ENCODE results near the gene MCFD2.
"Not testable (repeated sequence)": the region's sequence is repeated elsewhere in the genome, so short reads cannot be mapped to it uniquely, and the experiment has no call there.

Gene MCFD2

DNA sequence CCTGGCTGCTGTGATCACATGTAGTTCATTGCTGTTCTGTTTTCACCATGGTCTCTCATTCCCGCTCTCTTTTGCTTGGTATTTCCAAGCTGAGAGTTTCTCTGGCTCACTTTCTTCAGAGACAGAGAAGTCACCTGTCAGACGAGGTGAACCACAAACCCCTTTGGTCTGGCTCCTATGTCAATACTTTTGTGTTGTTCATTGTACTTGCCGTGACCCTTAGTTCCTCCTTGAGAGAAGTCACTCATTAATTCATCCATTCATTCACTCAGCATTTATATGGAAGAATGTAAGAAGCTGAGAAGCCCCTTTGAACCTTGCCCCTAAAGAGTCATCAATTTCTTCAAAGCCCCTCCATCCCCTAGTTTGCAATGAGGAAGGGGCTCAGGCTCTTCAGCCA is 15.2 kb downstream of the MCFD2 start:
- DNase-seq = no peak

DNA sequence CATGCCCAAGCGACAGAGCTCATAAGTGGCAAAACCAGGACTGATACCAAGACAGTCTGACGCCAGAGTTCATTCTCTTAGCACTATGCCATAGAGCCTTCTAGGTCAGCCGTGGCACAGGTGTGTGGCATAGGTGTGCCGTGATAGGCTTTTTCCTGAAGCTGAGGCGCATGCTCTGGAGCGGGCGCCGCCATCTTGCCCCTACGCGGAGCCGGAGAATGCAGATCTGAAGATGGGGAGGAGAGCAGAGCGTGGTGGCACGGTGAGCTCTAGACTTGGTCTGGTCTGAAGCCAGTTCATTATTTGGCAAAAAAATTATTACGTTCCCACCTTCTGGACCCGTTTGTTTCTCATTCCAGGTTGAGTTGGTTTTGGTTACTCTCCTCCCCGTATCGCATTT is 16.6 kb downstream of the MCFD2 start:
- DNase-seq = no peak

DNA sequence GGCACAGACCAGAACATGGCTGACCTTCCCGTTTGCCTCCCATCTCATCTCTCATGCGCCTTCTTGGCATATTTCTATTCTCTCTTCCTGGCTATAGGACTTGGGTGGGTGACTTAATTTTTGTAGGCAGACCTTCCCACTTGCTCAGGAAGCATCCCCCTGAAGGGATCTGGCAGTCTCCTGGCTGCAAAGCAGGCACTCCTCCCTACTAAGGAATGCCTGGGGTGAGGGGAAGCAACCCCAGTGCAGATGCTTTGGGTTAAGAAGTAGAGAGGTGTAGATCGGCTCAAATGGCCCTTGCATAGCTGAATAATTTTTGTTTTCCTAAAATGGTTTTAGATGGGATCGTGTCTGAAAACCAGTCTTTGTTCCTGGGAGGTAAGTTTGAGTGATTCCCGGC is 17.6 kb downstream of the MCFD2 start:
- DNase-seq = no peak

DNA sequence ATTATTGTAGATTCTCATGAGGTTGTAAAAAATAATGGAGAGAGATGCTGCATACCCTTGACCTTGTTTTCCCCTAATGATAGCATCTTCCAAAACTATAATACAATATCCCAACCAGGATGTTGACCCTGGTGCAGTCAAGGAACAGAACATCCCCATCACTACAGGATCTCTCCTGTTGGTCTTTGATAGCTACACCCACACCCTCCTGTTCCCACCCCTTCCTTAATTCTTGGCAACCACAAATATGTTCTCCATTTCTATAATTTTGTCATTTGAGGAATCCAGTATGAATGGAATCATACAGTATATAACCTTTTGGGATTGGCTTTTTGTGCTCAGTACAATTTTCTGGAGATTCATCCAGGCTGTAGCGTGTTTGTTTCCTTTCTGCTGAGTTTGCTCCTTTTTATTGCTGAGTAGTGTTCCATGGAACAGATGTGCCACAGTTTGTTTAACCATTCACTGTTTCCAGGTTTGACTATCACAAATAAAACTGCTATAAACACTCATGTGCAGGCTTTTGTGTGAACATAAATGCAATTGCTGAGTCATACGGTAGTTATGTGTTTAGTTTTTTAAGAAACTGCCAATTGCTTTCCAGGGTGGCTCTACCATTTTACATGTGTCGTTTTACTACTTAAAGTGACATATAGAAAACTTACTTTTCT is 22.2 kb downstream of the MCFD2 start:
- DNase-seq = no peak

DNA sequence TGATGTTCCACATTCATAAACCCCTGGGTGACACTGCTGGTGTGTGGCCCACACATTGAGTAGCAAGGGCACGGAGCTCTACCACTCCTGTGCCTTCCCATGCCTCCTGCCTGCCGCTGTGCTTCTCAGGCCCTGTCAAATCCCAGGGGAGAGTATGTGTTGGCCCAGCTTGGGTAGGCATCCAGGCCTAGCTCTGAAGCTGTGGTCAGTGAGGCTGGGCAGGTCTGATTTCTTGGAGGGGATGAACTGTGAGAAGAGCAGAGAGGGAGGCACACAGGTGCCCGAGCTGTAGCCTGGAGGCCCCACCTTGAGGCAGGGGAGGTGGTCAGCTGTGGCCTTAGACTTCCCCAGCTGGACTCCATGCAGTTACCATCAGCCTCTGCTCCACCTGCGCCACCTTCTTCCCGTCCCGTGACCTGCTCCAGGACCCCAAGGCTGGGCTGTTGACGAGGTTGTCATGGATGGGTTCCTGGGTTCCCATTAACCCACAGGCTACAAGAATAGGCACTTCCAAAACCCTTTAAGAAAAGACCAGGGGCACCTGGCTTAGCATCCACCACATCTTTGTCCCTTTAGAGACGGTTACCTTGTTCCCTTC is 23.6 kb downstream of the MCFD2 start:
- DNase-seq = no peak

DNA sequence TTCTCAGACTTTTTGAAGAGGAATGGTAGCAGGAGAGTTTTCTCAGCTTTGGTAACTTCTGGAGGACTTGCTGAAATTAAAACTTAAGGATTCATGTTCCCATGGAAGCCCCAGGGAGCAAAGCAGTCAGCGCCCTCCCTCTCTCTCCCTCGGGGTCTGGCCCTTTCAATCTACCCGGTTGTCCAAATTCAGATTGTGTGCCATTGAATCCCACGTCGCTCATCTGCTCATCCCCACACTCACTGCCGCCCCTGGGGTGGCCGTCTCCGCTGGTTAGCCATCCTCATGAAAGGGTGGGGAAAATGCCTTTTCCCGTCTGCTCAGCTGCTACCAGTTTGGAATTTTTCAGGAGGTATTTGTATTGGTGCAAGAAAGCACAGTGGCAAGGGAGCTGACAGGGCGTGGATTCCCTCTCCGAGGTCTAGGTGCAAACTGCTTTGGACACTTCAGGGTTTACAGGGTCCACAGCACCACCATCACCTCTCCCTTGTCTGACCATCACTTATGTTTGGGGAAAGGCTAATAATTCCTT is 27.1 kb downstream of the MCFD2 start:
- DNase-seq = no peak

DNA sequence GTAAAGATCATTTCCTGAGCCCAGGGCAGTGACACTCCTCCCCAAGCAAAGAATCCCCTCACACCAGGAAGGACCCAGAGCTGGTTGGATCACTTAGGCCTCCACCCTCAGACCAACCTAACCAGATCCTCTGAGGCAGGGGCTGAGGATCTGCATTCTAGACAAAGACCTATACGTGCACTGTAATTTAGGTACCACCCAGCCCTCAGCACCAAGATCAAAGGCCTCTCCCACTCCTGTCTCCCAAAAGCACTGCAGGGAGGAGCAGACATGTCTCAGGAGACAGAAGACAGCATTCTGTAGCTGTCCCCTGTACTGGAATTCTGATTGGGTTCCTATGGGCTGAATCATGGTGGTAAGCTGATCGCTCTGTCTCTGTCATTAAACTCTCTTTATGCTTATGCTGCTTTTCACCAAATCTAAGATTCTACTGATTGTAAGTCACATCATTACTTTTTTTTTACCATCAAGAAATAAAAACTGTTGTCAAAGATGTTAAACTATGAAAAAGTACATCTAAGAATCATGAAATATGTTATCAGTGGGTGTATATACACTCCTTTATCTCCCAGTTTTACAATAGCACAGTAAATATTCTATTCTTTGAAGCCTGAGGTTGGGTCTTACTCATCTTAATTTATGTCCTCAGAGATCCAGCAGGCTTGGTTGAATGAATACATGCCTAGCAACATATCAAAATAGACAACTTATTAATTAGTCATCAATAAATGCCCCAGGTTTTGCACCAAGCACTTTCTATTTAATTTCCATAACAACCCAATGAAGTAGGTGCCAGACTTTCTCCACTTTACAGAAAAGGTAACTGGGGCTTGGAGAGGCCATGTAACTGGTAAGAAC is 28.3 kb downstream of the MCFD2 start:
- no peak for DNase-seq

DNA sequence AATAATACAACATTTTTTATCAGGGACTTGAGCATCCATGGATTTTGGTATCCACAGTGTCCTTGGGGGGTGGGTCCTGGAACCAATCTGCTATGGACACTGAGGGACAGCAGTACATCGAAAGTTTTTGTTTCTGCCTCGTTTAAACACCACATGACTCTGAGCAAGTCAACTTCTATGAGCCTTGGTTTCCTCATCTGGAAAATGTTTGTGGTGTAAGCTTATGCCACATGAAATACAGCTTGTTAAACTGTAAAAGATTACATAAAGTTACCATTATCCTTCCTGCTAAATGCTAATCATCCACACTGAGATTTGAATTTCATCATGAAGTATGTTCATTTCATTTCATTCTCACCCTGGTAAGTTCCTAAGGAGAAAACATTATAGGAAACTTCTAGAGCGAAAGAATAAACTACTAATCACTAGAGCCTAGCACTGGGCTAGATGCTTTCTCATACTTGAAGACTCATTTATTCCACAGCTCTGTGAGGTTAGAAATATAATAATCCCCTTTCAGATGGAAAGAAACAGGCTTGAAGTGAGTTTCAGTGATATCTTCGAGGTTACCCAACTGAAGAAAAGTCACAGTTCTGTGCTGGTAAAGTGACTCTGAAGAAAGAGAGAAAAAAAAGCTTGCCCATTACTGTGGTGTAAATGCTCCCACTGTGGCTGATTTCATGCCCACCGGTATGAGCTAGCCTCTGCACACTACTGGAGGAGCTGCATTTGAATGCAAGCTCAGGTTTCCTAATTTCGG is 29.2 kb downstream of the MCFD2 start:
- DNase-seq = no peak

DNA sequence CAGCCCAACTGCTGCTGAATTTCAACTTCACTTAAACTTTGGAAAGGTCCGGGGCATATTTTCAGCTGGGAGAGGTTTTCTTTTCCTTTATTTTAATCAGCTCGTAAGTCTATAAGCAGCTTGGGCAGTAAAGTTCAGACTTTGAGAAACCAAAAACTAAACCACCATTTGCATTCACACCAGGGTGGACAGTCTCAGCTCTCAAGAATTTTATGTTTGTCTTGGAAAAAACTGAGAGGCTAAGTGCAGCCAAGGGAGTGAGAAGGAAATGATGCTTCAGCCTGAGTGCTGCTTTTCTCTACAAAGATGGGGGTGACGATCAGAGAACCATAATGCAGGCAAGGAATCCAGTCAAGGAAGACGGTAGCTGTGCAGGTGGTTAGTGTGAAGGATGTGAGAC is 30.2 kb downstream of the MCFD2 start:
- no peak for DNase-seq

DNA sequence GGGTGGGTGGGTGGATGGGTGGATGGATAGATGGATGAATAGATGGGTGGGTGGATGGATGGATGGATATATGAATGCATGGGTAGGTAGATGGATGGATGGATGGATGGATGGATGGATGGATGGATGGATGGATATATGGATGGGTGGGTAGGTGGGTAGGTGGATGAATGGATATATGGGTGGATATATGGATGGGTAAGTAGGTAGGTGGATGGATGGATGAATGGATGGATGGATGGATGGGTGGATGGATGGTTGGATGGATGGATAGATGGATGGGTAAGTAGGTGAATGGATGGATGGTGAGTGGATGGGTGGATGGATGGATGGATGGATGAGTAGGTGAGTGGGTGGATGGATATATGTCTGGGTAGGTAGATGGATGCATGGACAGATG is 36.1 kb downstream of the MCFD2 start:
- DNase-seq = no peak

DNA sequence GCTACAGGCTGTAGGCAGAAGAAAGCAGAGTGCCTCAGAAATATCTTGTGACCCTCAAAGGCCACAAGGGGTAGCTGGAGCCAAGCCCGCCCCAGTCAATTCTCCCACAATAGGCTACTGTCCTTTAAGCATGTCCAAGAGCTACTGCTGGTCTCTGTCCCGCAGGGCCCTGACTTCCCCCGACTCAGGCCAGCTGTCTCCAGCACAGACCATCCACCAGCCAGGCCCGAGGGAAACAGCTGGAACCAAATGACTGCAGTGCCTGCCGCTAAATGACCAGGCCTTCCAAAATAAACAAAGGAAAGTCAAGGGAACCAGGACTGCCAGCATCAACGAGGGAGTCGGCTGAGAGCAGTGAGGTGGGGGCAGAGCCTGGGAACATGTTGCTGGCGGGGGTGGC is 36.7 kb downstream of the MCFD2 start:
- no peak for DNase-seq

DNA sequence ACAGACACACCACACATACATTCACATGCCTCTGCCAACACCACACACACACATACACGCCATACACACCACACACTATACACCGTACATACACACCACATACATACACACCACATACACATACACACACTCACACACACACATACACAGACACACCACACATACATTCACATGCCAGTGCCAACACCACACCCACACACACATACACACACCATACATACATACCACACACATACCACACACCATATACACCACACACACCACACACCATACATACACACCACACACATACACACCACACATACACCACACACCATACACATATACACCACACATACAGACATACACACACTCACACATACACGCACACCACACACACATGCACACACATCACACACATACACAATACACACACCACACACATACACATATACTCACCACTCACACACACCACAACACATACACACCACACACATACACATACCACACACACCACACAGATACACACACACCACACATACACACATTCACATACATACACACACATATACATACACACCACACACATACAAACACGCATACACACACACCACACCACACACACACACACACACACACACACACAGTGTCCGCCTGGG is 37.2 kb downstream of the MCFD2 start:
- no peak for DNase-seq

DNA sequence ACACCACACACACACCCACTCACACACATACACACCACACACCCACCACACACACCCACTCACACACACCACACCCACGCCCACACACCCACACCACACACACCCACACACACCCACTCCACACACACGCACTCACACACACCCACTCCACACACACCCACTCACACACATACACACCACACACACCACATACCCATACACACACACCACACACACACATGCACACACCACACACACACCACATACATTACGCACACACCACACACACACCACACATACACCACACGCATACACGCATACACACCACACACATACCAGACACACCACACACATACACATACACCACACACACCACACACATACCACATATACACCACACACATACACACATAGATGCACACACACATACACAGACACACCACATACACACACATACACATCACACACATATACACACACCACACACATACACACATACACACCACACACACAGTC is 37.9 kb downstream of the MCFD2 start:
- DNase-seq = peak in 1 of 2 experiments; percentile 15

DNA sequence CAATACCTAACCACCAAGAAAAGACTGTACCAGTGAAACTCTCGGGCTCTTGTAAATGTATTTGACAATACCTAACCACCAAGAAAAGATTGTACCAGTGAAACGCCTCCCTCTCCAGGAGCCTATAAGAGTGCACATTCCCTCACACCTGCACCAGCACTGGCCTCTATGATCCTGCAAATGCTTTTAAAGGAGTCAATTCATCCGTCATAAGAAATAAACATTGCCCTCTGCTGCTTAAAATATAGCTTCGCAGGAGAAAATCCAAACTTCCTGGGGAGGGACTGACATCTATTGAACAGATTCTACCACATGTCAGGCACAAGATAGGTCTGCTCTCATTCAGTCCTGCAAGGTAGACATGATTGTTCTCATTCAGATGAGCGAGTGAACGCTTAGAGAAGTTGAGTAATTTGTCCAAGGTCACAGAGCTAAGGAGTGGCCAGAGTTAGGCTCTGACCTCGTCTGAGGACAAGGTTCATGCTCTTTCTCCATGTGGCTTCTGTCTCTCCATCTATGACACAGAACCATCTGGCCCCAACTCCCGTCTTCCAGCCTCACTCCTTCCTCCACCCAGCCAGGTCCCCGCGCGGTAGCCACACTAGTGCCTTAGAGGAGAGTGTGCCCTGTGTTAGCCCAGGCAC is 38.7 kb downstream of the MCFD2 start:
- no peak for DNase-seq

DNA sequence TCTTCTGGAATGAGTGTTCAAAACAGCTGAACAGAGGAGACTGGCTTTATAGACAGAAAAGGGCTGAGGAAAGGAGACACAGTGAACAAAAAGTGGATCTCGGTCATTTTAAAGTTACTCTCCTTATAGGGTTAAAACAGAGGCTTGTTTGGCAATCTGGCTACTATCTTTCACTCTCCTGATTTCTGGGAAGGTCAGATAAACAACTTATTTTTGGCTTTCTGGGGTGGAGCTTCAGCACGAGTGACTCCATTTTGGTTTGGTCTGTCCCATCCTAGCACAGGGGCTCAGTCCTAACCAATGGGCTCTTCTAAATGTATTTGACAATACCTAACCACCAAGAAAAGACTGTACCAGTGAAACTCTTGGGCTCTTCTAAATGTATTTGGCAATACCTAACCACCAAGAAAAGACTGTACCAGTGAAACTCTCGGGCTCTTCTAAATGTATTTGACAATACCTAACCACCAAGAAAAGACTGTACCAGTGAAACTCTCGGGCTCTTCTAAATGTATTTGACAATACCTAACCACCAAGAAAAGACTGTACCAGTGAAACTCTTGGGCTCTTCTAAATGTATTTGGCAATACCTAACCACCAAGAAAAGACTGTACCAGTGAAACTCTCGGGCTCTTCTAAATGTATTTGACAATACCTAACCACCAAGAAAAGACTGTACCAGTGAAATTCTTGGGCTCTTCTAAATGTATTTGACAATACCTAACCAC is 39.5 kb downstream of the MCFD2 start:
- not testable (repeated sequence) for DNase-seq

DNA sequence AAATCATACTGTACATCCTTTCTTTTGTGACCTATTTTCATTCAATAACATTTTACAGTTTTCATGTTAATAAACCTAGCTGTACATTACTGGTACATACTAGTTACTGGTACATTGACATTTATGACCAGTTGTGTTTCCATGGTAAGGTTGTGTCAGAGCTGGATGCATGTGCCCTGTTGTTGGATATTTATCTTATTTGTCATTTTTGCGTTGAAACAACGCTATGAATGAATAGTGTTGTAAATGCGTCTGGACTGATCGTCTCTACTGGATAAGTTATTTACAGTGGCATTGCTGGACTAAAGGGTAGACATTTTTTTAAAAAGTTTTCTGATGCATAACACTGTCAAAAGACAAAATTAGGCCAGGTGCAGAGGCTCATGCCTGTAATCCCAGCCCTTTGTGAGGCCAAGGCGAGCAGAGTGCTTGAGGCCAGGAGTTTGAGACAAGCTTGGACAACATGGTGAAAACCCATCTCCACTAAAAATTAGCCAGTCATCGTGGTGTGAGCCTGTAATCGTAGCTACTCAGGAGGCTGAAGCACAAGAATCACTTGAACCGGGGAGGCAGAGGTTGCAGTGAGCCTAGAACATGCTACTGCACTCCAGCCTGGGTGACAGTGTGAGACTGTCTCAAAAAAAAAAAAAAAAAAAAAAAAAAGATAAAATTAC is 40.2 kb downstream of the MCFD2 start:
- no peak for DNase-seq

DNA sequence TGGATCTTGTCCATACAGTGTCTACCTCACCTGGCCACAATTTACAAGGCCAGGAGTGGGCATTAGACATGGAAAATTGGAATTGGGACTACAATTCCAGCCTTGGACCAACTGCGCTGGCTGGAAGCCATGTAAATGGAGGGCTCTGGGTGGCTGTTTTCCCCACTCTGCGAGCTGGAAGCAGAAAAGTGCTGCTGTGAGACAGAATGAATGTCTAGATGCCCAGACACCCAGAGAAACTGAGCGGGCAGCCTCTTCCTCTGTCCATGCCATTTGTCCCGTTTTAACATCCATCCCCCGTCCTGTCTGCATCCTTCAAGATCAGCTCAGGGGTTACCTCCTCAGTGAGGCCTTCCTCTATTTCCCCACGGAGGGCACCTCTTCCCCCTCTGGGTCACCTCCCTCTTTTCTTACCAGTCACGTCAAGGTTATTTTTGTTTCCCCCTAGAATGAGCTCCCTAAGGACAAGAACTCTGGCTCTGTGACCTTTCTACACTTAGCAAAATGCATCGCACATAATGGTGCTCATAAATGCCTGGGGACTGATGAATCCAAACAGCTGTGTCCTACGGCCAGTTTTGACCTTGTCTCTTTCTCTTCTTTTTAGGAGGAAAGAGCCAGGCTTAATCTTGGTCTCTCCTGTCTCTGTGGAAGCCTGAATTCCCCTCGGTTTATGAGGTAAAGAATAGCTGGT is 41.2 kb downstream of the MCFD2 start:
- no peak for DNase-seq

DNA sequence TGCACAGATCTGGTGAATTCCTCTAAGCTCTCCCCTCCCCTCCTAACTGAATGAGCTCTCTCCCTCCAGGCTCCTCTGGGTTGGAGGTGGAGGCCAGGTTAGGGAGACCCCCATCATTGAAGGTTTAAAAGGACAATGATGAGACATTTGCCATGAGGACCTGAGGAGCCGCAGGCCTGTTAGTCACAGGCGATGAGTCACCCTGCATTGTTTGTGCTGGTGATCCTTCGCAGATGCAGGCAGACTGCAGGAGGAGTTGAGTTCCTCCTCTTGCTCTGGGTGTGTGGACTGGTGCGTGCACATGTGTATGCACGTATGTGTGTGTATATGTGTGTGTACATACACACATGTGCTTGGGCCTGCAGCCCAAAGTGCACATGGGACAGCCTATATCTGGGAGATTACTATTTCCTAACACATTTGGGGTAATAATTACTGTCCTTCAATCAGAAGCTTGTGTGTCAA is 42.0 kb downstream of the MCFD2 start:
- peak in 1 of 2 experiments; percentile 45 for DNase-seq

DNA sequence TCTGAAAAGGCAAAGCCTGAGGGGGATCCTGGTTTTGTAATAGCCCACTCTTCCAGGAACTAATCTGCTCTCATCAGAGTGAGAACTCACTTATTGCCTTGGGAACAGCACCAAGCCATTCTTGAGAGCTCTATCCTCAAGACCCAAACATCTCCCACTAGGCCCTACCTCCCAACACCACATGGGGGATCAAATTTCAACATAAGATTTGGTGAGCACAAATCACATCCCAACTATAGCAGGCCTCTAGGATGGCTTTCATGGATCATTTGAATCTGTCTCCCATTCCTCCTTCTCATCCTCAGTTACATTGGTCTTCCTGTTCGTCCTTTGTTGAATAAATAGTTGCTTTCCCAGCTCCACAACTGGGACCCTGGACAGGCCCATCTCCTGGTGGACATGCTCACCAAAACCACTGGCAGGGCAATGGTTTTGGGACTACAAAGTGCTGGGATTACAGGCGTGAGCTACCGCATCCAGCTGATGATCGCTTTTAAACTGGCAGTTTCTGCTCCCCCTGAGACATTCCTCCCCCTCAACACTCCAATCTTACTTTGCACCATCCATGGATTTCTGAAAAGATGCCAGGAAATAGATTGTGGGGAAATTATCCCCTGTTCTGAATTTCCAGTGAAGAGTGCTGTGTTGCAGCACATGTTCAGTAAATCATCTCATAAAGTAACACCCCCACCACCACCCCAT is 42.6 kb downstream of the MCFD2 start:
- DNase-seq = no peak

All from stimulated activated CD4-positive, alpha-beta T cell treated with anti-CD3 and anti-CD28 coated beads, Interleukin-4, amount 100 ng/mL, for 4 hours (primary cell).